GM10248 (cell line): Measurements from ENCODE around the gene CNGA4.

ENCODE experiments used
- CTCF ChIA-PET: fragments of 300-600 bp; sonication (Branson Sonifier 250); formaldehyde crosslinking; extraction: SDS; loops from one replicate; lab custom pipeline; 2021; ENCODE audit warnings: antibody characterized with exemption; lab: Yijun Ruan, JAX
- POLR2A ChIA-PET: fragments of 350-650 bp; sonication (Branson Sonifier 250); formaldehyde crosslinking; extraction: SDS; loops from one replicate; lab custom pipeline; 2020; ENCODE audit warnings: antibody characterized with exemption; lab: Yijun Ruan, JAX
- DNase-seq: peaks from one replicate; pipeline ENCODE4 v3.0.0; 2012; ENCODE audit errors: extremely low spot score
- TF ChIP-seq, protein P1 (sequence below): IDR thresholded peaks from 2 replicates; pipeline ENCODE4 v1.5.1; 2012; ENCODE audit warnings: mild to moderate bottlenecking, low read depth; ENCODE audit errors: extremely low read depth, missing control alignments, control extremely low read depth

The CNGA4 gene

DNA sequence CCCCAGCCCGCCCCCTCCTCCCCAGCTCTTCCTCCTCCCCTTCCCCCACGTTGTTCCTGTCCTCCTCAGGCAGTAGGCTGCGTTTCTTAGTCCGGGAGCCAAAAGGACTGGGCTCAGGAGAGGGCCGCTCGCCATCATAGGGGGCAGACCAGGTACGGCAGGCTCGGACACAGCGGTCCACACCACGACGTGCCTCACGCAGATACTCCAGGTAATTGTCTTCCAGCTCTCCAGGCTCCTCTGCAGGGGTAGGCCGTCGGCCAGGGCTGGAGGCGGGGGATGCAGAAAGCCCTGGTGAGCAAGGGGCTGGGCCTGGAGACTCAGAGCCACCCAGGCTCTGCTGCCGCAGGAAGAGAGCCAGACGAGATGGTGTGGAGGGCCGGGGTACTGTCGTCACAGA is 21.2 kb upstream of the CNGA4 start:
- DNase-seq, result no peak
- ChIA-PET POLR2A (no interaction called here), CTCF (interaction anchor here (1.1 to 1.9 kb wide), 2 partner anchors 136 to 145 kb away, joined by 5 read pairs; no protein-coding TSS in a partner anchor)
- TF ChIP-seq, protein P1, sequence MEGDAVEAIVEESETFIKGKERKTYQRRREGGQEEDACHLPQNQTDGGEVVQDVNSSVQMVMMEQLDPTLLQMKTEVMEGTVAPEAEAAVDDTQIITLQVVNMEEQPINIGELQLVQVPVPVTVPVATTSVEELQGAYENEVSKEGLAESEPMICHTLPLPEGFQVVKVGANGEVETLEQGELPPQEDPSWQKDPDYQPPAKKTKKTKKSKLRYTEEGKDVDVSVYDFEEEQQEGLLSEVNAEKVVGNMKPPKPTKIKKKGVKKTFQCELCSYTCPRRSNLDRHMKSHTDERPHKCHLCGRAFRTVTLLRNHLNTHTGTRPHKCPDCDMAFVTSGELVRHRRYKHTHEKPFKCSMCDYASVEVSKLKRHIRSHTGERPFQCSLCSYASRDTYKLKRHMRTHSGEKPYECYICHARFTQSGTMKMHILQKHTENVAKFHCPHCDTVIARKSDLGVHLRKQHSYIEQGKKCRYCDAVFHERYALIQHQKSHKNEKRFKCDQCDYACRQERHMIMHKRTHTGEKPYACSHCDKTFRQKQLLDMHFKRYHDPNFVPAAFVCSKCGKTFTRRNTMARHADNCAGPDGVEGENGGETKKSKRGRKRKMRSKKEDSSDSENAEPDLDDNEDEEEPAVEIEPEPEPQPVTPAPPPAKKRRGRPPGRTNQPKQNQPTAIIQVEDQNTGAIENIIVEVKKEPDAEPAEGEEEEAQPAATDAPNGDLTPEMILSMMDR, result no peak

DNA sequence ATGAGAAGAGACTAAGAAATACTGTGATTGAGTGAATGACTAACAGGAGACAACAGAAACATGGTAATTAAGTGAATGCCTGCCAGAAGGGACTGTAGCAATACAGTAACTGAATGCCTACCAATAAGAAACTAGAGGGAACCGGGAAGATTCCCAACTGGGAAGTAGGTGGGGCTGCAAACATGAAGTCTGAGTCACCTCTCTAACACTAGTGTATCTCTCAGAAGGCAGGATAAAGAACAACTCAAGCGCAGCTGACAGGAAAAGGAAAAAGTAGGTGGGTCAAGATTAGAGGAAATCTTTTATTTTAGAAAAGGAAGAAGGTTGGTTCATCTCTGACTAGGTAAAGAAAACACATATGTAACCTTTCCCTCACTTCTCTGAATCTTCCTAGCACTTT is 19.5 kb upstream of the CNGA4 start:
- ChIA-PET CTCF (interaction anchor here (1.3 kb wide), 1 partner anchor 11 kb away, joined by 3 read pairs; no protein-coding TSS in a partner anchor), POLR2A (no interaction called here)
- TF ChIP-seq, protein P1, result no peak
- no peak for DNase-seq

DNA sequence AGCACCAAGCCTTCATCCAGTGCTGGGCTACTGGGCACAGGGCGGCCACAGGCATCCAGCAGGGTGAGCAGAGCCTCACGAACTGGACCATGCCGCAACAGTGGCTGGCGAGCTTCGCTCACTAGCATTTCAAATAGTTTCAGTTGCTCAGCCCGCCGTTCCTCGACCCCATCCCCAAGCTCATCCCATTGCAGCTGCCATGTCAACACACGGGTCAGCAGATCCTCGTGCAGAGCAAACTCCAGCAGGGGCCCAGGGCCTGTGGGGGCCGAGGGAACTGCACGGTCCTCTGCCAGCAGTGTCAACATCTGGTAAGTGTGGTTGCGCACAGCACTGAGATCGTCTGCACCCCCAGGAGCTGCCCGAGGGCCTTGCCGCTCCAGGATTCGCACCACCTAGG is 15.0 kb upstream of the CNGA4 start:
- TF ChIP-seq, protein P1, result no peak
- DNase-seq, result no peak
- ChIA-PET CTCF (interaction anchor here (0.8 to 1.2 kb wide), 2 partner anchors 27 to 130 kb away, joined by 3 read pairs; no protein-coding TSS in a partner anchor), POLR2A (no interaction called here)

DNA sequence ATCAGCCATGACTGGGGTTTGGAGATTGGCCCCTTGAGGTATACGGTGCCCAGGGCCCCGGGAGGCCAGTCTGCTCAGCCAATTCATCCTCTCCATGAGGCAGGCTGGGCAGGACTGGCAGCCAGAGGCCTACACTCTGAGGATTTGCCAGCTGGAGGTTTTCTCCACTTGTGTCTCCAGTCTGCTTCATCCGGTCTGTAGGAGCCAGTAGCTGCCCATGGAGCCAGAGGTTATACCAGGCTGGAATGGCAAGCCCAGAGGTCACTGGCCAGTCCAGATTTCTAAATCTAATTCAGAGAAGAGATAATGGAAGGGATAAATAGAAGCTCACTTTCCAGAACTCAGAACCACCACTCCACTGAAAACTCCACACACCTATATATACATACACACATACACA is 14.5 kb upstream of the CNGA4 start:
- DNase-seq, result no peak
- TF ChIP-seq, protein P1, result no peak
- ChIA-PET CTCF (interaction anchor here (1.0 to 1.2 kb wide), 2 partner anchors 10 to 26 kb away, joined by 3 read pairs; no protein-coding TSS in a partner anchor), POLR2A (no interaction called here)

DNA sequence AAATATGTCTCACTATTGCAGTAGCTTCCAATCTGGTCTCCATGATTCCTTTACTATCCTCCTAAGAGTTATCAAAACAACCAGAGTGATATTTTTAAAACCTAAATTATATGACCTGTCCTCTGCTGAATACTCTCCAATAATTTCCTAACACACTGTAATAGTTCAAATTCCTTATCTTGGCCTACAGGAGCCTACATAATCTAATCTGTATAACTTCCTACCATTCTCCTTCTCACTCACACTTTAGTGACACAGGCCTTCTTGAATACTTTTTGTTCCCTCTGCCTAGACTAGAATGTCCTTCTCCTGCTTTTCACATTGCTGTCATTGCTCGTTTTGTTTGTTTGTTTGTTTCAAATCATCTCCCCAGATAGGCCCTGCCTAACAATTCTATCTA is 13.9 kb upstream of the CNGA4 start:
- ChIA-PET CTCF (interaction anchor here (1.0 to 1.5 kb wide), 2 partner anchors 9 to 11 kb away, joined by 3 to 8 read pairs; no protein-coding TSS in a partner anchor), POLR2A (no interaction called here)
- no peak for DNase-seq

DNA sequence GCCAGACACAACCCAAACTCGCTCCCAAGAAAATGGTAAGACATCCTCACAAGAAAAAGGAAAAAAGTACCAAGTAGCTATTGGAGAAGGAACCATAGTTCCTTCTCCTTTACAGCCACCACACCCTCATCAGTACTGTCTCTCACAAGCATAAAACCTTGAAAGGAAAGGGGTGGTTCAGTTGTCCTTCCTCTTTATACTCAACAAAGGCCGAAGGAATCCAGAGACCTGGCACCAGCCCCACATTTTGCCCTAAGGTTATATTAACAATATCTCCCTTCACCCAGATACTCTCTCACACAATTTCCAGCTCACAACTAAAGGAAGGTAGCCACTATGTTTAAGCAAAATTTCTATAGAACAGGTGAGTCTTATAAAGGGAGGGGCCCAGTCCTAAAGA is 13.0 kb upstream of the CNGA4 start:
- CTCF ChIA-PET, result interaction anchor here (1.5 kb wide), 1 partner anchor 10 kb away, joined by 8 read pairs; no protein-coding TSS in a partner anchor
- POLR2A ChIA-PET, result interaction anchor here (0.7 kb wide), 1 partner anchor 17 kb away, joined by 4 read pairs; no protein-coding TSS in a partner anchor
- no peak for DNase-seq
- TF ChIP-seq, protein P1, result no peak

More for the DNA sequence above, 13.9 kb upstream of the CNGA4 start:
- TF ChIP-seq, protein P1, result no peak
